ENCODE measurements around the gene MLN.

MLN gene

DNA sequence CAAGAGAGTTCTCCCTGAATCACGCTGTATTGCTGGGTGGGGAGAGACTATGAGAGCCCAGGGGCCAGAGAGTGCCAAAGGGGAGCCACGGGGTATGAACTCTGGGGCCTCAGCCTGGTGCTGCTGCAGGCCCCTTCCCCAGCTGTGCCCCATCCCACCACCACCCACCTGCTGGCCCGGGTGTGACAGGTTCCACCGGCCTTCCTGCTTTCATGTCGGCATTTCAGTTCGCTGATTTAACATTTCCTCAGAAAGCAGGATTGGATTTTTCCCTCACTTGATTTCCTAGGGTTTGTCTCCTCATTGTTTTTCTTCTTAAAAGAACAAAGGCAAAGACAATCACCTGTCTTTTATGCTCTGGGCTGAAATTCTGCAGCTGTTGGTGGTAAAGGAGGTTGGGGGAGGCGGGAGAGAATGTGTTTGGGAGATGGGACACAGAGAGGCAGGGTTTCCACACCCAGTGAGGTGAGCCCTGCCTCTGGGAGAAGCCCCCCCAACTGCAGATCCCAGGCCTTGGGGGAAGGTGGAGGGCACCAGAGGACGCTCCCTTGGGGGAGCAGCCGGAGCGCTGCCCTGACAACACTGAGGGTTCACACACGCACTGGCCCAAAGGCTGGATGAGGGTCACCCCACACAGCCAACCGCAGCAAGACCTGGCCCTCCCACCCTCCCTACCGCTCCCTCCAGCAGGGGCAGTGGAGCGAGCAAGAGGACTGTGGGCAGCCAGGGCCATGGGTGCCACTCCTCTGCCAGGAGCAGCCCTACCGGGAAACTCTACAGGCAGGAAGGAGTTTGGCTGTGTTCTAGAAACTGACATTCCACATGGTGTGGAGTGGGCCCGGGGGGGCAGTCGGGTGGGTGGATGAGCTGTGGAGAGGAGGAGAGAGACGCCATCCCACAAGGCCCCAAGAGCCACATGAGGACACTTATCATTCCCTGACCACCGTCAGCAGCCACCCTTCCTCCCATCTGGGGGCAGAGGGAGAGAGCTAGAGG lies 10.5 kb upstream of the MLN start:
- no peak for DNase-seq (ENCODE audit: low read depth, low spot score)

DNA sequence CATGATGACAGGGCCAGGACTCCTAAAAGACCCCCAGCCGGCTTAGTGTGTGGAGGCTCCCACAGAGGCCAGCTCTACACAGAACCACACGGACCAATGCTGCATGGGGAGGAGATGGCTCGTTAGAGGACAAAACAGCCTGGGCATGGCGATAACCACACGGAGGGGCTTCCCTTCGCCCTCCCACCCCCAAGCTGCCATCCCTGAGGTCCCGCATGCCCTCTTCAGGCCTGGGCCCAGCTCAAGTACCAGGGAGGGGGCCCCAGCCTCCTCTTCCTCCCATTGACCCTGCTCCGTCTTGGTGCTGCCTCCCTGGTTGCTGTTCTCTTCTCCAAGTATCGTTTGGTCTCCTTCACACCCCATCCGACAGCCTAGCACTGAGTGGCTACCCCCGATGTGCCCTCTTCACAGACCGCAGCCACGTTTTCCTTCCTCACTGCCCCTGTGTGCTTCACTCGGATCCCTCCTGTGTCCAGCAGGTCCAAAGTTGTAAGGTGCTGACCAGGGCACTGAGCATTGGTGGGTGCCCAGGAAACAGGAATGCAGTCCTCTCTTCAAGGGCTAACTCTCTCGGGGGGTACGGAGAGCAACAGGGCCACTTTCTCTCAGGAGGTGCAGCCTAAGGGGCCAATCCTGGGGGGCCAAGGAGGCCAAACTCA lies 9.6 kb upstream of the MLN start:
- no peak for DNase-seq (ENCODE audit: low read depth, low spot score)

DNA sequence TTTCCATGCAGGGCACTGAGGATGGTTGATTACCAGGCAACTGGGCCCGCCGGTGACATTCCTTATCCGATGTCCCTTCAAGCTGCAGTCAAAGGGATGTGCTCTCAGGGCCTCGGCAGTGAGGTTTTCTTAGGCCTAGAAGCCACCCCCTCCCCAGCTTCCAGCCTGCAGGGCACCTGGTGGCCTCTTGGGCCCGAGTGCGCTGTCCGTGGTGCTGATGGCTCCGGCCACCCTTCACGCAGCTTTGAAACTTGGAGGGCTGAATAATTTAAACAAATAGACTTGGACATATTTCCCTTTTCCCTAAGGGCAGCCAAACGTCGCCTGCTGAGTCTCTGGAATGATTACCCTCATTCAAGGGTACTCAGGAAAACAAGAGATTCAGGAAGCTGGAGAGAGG lies 8.9 kb upstream of the MLN start:
- no peak for DNase-seq (ENCODE audit: low read depth, low spot score)

- no peak for DNase-seq (ENCODE audit: low read depth, low spot score)
Observed at GRCh38 chr6:33809594-33809993, 5.8 kb upstream of the MLN start.

DNA sequence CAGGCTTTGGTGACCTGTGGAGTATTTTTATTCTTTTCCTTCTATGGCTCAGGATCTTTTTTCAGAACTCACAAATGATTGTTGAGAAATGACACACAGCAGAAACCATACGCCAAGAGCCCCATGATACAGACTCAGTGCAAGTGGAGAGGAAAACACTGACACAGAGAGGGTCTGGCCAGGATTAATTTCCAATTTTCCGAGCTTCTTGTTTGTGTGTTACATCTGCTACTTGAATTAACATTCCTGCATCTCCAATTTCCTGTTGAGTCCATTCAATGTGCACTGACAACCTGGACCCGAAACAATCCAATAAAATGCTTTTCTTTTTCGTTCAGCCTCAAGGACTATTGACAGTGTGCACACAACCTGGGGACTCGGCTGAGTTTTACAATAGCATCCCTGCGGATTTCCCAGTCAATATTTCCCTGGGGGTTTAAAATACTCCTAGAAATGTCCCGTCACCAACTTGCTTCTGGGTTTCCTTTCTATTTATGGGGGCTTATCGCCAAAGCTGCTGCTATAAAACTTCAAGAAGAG lies 4.9 kb upstream of the MLN start:
- DNase-seq (ENCODE audit: low read depth, low spot score) = no peak

DNA sequence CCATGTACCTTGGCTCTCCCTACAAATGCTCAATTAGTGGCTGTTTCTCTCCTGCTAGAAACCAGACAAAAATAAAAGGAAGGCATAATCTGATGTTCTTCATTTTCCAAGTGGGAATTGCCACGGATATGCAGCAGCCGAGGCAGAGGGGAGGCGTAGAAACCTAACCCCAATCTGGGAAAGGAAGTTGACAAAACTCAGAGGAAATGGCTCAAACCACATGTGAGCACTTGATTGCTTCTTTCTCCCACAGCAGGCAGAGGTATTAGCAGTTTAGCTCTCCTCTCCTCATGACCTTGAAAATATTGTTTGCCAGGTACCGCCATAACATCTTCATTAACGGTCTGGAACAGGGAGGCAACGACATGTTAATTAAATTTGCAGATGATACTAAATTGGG lies 3.8 kb upstream of the MLN start:
- no peak for DNase-seq (ENCODE audit: low read depth, low spot score)

DNA sequence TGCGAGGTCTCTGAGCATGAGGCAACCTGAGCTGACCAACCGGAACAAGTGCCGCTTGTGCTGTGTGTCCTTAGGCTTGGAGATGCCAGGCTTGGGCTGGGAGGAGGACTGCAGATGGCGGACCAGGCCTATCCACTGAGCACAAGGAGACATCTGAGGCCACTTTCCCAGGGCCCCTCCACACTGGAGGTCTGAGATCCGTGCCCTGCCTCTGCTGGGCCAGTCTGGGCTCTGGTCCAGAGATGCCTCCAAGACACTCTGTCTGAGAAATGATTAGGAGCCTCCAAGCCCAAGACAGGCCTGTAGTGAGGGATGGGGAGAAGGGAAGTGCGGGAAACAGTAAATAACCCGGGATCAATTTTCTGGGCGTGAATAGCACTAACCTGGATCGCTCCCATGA lies 3.0 kb upstream of the MLN start:
- no peak for DNase-seq (ENCODE audit: low read depth, low spot score)

GRCh38 chr6:33802186-33802958 lies 1.4 kb downstream of the MLN start:
- no peak for DNase-seq (ENCODE audit: low read depth, low spot score)

GRCh38 chr6:33801611-33802010 lies 2.2 kb downstream of the MLN start:
- no peak for DNase-seq (ENCODE audit: low read depth, low spot score)

DNA sequence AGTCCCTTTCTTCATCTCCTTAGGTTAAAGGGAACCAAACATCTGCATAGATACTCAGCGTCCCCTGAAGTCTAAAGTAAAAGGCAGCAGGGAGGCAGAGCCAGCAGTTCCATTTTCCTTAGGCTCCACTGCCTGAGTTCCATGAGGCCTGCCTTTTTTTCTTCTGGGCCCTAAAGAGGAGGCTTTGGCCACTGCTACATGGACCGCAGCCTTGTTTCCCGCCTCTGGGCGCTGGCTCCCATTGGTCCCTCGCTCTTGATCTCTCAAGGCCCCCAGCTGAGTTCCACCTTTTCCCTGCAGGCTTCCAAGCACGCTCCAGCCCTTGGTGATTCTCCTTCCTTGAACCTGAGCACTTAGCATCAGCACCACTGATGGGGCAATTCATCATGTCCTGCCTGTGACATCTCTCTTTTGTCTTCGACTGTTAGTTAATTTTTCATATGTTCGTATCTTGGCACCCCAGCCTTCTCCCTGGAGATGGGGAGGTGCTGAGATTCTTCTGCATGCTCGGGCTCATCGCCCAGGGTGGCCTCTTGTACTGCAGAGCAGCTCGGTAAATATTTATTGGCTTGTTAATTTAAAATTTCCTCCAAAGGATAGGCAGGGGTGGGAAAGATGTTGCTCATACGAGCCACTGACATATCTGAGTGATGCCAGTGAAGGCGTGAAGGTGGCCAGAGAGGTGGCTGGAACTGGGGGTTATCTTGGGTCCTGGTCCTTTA lies 3.4 kb downstream of the MLN start:
- DNase-seq (ENCODE audit: low read depth, low spot score) = no peak

- DNase-seq (ENCODE audit: low read depth, low spot score) = no peak
Observed at GRCh38 chr6:33799454-33800113, 4.2 kb downstream of the MLN start.

DNA sequence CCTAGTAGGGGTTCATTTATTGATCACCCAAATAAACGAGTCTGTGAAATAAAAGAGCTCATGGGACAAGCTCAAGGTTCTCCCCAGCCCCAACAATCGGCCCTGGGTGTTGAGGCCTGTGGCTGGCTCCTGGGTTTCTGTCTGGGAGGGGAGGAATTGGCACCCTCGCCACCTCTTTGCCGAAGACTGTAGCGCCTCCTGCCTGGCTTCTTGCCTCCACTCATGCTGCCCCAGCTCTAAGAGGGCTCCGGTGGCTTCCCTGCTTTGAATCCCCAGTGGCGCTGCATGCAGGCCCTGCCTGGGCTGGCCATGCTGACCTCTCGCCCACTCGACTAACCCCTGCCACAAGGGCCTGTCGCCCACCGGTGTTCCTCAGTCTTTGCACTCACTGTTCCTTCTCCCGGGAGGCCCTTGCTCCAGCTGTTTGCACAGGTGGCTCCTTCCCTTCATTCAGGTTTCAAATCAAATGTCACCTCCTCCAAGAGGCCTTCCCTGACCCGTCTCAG lies 5.4 kb downstream of the MLN start:
- DNase-seq (ENCODE audit: low read depth, low spot score) = no peak

- no peak for DNase-seq (ENCODE audit: low read depth, low spot score)
Observed at GRCh38 chr6:33797626-33798342, 6.0 kb downstream of the MLN start.

- no peak for DNase-seq (ENCODE audit: low read depth, low spot score)
Observed at GRCh38 chr6:33794910-33795623, 8.7 kb downstream of the MLN start.

DNA sequence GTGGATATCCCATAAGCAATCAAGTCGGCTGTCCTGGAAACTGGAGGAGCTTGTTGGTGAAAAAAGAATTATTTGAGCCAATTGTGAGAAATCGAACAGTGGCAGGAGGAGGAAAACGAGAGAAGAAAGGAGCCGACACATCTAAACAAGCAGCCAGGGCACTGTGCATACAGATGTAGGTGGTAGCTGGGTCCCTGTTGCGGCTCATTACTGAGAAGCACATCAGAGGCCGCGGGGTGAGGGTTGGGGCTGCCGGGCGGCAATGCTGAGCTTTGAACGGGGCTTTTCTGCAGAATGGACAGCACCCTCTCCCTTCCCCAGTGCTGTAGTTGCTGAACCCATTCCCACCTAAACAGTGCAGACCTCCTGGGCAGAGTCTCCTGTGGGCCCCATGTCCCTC lies 10.8 kb downstream of the MLN start:
- DNase-seq (ENCODE audit: low read depth, low spot score) = no peak

DNA sequence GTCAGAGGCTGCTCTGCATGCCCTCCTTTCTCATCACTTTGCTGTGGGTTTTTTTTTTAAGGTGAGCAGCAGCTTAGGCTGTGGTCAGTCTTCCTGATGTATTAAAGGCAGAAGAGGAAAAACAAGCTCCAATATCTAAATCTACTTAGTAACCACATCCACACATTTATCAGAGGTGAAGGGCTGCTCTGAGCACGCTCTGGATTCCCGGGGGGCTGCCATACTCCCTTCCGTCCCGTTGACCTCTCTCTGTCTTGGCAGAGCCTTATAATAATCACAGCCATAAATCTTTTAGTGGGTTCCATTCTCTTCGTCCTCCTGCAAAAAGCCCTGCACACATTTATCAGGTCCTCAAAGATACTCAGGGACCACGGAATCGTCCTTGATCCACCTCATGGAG lies 12.2 kb downstream of the MLN start:
- no peak for DNase-seq (ENCODE audit: low read depth, low spot score)

GRCh38 chr6:33790910-33791309 lies 12.9 kb downstream of the MLN start:
- DNase-seq (ENCODE audit: low read depth, low spot score) = no peak

DNA sequence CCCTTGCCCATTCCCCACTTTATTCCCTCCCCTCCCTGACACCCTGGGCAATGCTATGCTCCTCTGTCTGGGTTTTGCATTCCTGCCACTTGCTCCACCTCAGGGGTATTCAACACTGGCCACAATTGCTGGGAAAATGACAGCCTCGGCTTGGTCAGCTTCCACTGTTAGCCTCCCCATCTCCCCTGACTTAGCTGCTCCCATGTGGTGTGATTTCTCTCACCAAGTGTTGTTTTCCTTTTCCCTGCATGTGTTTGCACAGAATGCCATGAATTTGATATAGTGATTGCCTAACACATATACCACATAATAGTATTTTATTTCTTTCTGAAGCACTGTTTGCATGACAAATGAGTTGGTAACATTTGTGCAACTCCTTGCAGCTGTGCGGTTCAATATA lies 13.4 kb downstream of the MLN start:
- DNase-seq (ENCODE audit: low read depth, low spot score) = no peak

DNA sequence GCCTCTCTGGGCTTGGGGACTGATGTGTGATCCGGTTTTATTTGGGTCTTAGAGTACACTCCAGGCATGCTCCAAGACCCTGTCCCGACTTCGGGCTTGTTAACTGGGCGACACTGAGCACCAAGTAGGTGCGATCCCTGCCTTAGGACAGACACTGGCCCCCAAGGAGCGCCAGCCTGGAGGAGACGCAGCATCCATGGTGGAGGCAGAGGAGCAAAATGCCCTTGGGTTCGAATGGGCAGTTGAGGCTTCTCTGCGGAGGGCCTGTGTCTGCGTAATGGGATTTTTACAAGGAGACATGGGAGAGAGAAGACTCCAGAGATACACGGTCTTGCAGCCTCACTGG lies 14.3 kb downstream of the MLN start:
- no peak for DNase-seq (ENCODE audit: low read depth, low spot score)
